ENCODE measurements around the gene ABCC4. TPM values are rescaled to one million over a fixed set of nuclear protein-coding genes. Genes with fewer than 3 reads are reported as not detected.

The ABCC4 gene
- total and polyA plus RNA-seq, 2 of the 13 experiments (the other 11 are each of a cell fraction or from before 2014, with no cell fraction given), result 4.2 to 11.3 TPM

DNA sequence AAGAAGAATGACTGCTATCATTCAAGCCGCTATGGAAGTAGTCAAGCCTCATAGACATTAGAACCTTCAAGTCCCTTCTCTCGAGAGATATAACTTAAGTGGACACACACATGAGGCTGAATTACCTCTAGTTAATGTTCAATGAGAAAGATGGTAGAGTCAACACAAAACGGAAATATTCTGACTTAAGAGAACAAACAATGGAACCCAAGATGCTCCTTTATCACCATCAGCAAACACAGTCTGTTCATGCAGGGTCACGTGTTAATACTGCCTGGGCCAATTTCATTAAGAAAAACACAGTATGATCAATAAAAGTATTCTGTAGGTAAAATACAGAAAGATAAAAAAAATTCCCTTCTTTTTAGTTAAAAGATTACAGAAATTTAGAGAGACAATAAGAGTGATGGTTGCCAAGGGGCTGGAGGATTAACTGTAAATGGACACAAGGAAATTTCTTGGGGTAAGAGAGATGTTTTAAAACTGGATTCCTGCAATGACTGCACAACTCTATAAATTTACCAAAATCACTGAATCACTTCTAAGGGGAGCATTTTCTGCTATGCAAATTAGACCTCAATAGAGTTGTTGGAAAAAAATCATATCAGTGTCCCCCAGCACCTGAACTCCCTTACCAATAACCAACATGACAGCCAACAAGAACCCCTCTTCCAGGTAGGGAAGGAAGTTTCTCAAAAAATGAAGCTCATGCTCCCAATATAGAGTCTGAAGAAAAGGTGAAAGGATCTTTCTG lies 256.6 kb downstream of the ABCC4 start (continued):
- no peak for TF ChIP-seq FOSL2 (CRISPR knock-in tag; IDR thresholded peaks at IDR 0.05)
- peak; percentile 35; the same call in 1 of the 2 replicates for TF ChIP-seq HNF4A (CRISPR knock-in tag; IDR thresholded peaks at IDR 0.05)
- TF ChIP-seq FOXJ3 (CRISPR knock-in tag; IDR thresholded peaks at IDR 0.05; ENCODE audit: borderline replicate concordance), result peak; percentile 55; the same call in 1 of the 2 replicates
- no peak for TF ChIP-seq ZNF782 (CRISPR knock-in tag; IDR thresholded peaks at IDR 0.05; ENCODE audit: borderline replicate concordance)
- no peak for TF ChIP-seq CHCHD3 (CRISPR knock-in tag; IDR thresholded peaks at IDR 0.05)
- TF ChIP-seq, protein P1, sequence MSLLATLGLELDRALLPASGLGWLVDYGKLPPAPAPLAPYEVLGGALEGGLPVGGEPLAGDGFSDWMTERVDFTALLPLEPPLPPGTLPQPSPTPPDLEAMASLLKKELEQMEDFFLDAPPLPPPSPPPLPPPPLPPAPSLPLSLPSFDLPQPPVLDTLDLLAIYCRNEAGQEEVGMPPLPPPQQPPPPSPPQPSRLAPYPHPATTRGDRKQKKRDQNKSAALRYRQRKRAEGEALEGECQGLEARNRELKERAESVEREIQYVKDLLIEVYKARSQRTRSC (CRISPR knock-in tag; IDR thresholded peaks at IDR 0.05; ENCODE audit: low read depth), result no peak
- no peak for TF ChIP-seq YEATS4 (CRISPR knock-in tag; IDR thresholded peaks at IDR 0.05; ENCODE audit: borderline replicate concordance)
- TF ChIP-seq GATAD2A (CRISPR knock-in tag; IDR thresholded peaks at IDR 0.05), result peak; percentile 65
- no peak for TF ChIP-seq ZNF329 (CRISPR knock-in tag; IDR thresholded peaks at IDR 0.05; ENCODE audit: low read depth)
- TF ChIP-seq, protein P2, sequence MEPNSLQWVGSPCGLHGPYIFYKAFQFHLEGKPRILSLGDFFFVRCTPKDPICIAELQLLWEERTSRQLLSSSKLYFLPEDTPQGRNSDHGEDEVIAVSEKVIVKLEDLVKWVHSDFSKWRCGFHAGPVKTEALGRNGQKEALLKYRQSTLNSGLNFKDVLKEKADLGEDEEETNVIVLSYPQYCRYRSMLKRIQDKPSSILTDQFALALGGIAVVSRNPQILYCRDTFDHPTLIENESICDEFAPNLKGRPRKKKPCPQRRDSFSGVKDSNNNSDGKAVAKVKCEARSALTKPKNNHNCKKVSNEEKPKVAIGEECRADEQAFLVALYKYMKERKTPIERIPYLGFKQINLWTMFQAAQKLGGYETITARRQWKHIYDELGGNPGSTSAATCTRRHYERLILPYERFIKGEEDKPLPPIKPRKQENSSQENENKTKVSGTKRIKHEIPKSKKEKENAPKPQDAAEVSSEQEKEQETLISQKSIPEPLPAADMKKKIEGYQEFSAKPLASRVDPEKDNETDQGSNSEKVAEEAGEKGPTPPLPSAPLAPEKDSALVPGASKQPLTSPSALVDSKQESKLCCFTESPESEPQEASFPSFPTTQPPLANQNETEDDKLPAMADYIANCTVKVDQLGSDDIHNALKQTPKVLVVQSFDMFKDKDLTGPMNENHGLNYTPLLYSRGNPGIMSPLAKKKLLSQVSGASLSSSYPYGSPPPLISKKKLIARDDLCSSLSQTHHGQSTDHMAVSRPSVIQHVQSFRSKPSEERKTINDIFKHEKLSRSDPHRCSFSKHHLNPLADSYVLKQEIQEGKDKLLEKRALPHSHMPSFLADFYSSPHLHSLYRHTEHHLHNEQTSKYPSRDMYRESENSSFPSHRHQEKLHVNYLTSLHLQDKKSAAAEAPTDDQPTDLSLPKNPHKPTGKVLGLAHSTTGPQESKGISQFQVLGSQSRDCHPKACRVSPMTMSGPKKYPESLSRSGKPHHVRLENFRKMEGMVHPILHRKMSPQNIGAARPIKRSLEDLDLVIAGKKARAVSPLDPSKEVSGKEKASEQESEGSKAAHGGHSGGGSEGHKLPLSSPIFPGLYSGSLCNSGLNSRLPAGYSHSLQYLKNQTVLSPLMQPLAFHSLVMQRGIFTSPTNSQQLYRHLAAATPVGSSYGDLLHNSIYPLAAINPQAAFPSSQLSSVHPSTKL (CRISPR knock-in tag; IDR thresholded peaks at IDR 0.05), result peak; percentile 83
- no peak for TF ChIP-seq ZNF788 (CRISPR knock-in tag; IDR thresholded peaks at IDR 0.05; ENCODE audit: borderline replicate concordance)
- TF ChIP-seq, protein P3, sequence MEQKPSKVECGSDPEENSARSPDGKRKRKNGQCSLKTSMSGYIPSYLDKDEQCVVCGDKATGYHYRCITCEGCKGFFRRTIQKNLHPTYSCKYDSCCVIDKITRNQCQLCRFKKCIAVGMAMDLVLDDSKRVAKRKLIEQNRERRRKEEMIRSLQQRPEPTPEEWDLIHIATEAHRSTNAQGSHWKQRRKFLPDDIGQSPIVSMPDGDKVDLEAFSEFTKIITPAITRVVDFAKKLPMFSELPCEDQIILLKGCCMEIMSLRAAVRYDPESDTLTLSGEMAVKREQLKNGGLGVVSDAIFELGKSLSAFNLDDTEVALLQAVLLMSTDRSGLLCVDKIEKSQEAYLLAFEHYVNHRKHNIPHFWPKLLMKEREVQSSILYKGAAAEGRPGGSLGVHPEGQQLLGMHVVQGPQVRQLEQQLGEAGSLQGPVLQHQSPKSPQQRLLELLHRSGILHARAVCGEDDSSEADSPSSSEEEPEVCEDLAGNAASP (CRISPR knock-in tag; IDR thresholded peaks at IDR 0.05; ENCODE audit: borderline replicate concordance), result 0 out of 2 replicates have a peak, but pooled peaks have one; percentile 49
- no peak for TF ChIP-seq ZNF230 (CRISPR knock-in tag; IDR thresholded peaks at IDR 0.05)
- no peak for TF ChIP-seq GABPA (IDR thresholded peaks at IDR 0.05; ENCODE audit: low read depth, low read length)
- TF ChIP-seq GABPA (CRISPR knock-in tag; IDR thresholded peaks at IDR 0.05; ENCODE audit: low read depth), result 0 out of 2 replicates have a peak, but pooled peaks have one; percentile 15
- no peak for TF ChIP-seq DPF2 (CRISPR knock-in tag; IDR thresholded peaks at IDR 0.05; ENCODE audit: borderline replicate concordance, low read depth)
- no peak for TF ChIP-seq ZNF543 (CRISPR knock-in tag; IDR thresholded peaks at IDR 0.05)
- TF ChIP-seq ZNF232 (CRISPR knock-in tag; IDR thresholded peaks at IDR 0.05; ENCODE audit: borderline replicate concordance), result no peak
- no peak for TF ChIP-seq CENPT (CRISPR knock-in tag; IDR thresholded peaks at IDR 0.05; ENCODE audit: low read depth)
- TF ChIP-seq ELF3 (CRISPR knock-in tag; IDR thresholded peaks at IDR 0.05), result no peak
- no peak for TF ChIP-seq NBN (conservative IDR thresholded peaks at IDR 0.05)
- TF ChIP-seq, protein P4, sequence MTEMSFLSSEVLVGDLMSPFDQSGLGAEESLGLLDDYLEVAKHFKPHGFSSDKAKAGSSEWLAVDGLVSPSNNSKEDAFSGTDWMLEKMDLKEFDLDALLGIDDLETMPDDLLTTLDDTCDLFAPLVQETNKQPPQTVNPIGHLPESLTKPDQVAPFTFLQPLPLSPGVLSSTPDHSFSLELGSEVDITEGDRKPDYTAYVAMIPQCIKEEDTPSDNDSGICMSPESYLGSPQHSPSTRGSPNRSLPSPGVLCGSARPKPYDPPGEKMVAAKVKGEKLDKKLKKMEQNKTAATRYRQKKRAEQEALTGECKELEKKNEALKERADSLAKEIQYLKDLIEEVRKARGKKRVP (CRISPR knock-in tag; IDR thresholded peaks at IDR 0.05), result no peak

Data from HepG2 (cell line).